Cerebellar nuclear complex (tissue), 1 donor: Measurements from ENCODE around the gene GRM8.

ENCODE experiments used
- DNase-seq, 2 experiments: peaks; one replicate each; lab custom pipeline; 2025; lab: John Stamatoyannopoulos, UW

The GRM8 gene

GRCh38 chr7:126806614-126807013 is 446.1 kb downstream of the GRM8 start:
- DNase-seq: no peak

- DNase-seq: no peak
Observed at GRCh38 chr7:126805351-126805750, 447.4 kb downstream of the GRM8 start.

GRCh38 chr7:126804604-126805003 is 448.1 kb downstream of the GRM8 start:
- DNase-seq: no peak

GRCh38 chr7:126803990-126804389 is 448.8 kb downstream of the GRM8 start:
- no peak for DNase-seq

- DNase-seq: no peak
Observed at GRCh38 chr7:126803060-126803665, 449.6 kb downstream of the GRM8 start.

GRCh38 chr7:126801733-126802132 is 451.0 kb downstream of the GRM8 start:
- no peak for DNase-seq

GRCh38 chr7:126799541-126799940 is 453.2 kb downstream of the GRM8 start:
- DNase-seq: no peak

GRCh38 chr7:126792521-126792920 is 460.2 kb downstream of the GRM8 start:
- DNase-seq: no peak

- no peak for DNase-seq
Observed at GRCh38 chr7:126791306-126791705, 461.4 kb downstream of the GRM8 start.

- DNase-seq: no peak
Observed at GRCh38 chr7:126790763-126791162, 462.0 kb downstream of the GRM8 start.

GRCh38 chr7:126783613-126784012 is 469.1 kb downstream of the GRM8 start:
- DNase-seq: no peak

- DNase-seq: no peak
Observed at GRCh38 chr7:126780993-126781392, 471.7 kb downstream of the GRM8 start.

GRCh38 chr7:126778101-126778500 is 474.6 kb downstream of the GRM8 start:
- no peak for DNase-seq

GRCh38 chr7:126776498-126776897 is 476.2 kb downstream of the GRM8 start:
- no peak for DNase-seq

- no peak for DNase-seq
Observed at GRCh38 chr7:126774077-126774476, 478.7 kb downstream of the GRM8 start.

- no peak for DNase-seq
Observed at GRCh38 chr7:126768836-126769235, 483.9 kb downstream of the GRM8 start.

- no peak for DNase-seq
Observed at GRCh38 chr7:126760914-126761577, 491.7 kb downstream of the GRM8 start.

- DNase-seq: no peak
Observed at GRCh38 chr7:126755381-126755780, 497.4 kb downstream of the GRM8 start.

GRCh38 chr7:126750207-126750911 is 502.4 kb downstream of the GRM8 start:
- DNase-seq: no peak

- DNase-seq: no peak
Observed at GRCh38 chr7:126728967-126729366, 523.8 kb downstream of the GRM8 start.

GRCh38 chr7:126727930-126728391 is 524.8 kb downstream of the GRM8 start:
- no peak for DNase-seq

GRCh38 chr7:126723966-126724544 is 528.7 kb downstream of the GRM8 start:
- DNase-seq: no peak

- DNase-seq: no peak
Observed at GRCh38 chr7:126720232-126720631, 532.5 kb downstream of the GRM8 start.
